ENCODE measurements around the gene GPT2.
A peak's percentile ranks its signal among the peaks of the same experiment; 100 is the strongest.

The GPT2 gene

GRCh38 chr16:46883690-46884512 is at the start of gene GPT2:
TSS of gene GPT2 (plus strand) at chr16:46884362. CDS start at chr16:46884716, 354 bp downstream.
- peak; percentile 81 for DNase-seq

DNA sequence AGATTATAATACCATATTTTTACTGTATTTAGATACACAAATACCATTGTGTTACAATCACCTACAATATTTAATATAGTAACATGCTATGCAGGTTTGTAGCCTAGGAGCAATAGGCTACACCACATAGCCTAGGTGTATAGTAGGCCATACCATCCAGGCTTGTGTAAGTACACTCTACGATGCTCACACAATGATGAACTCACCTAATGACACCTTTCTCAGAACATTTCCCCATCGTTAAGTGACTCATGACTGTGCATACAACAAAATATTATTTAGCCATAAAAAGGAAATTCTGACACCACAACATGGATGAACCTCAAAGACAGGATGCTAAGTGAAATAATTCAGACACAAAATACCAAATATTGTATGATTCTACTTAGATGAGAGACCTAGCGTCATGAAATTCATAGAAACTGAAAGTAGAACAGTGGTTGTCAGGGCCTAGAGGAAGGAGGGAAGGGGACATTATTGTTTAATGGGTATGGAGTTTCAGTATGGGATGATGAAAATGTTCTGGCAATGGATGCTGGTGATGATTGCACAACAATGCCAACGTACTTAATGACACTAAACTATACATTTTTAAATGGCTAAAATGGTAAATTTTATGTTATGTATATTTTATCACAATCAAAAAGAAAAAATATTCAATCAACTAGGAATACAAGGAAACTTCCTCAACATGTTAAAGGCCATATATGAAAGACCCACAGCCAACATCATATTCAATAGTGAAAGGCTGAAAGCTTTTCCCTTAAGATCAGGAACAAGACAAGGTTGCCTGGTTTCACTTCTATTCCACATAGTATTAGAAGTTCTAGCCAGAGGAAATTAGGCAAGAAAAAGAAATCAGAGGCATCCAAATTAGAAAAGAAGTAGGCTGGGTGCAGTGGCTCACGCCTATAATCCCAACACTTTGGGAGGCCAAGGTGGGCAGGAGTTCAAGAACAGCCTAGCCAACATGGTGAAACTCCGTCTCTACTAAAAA is 47.3 kb upstream of the GPT2 start:
- no peak for DNase-seq

GRCh38 chr16:46839986-46840443 is 44.1 kb upstream of the GPT2 start:
- no peak for DNase-seq

DNA sequence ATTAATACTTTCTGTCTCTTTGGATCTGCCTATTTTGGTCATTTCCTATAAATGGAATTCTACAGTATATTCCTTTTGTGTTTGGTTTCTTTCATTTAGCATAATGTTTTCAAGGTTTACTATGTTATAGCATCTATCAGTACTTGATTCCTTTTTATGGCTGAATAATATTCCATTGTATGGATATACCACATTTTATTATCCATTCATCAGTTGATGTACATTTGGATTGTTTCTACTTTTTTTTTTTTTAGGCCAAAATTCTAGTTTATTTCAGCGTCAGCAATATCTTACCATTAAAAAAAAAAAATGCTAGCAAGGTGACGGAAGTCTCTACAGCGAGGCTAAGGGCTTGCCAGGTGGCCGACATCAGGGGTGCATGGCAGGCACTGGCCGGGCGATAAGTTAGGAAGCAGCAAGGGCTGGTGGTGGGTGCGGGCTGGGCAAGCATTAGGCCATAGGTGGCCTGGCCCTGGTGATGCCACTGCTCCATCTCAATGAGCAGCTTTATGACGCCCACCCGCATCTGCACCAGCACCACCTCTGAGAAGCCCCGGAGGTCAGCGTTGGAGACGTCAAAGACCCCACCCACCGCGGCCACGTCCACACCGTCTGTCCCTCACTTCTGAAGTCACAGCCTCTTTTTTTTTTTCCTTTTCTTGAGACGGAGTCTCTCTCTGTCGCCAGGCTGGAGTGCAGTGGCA is 41.8 kb upstream of the GPT2 start:
- no peak for DNase-seq

GRCh38 chr16:46843898-46844642 is 40.1 kb upstream of the GPT2 start:
- DNase-seq = no peak

- DNase-seq = no peak
Observed at GRCh38 chr16:46844771-46845170, 39.4 kb upstream of the GPT2 start.

DNA sequence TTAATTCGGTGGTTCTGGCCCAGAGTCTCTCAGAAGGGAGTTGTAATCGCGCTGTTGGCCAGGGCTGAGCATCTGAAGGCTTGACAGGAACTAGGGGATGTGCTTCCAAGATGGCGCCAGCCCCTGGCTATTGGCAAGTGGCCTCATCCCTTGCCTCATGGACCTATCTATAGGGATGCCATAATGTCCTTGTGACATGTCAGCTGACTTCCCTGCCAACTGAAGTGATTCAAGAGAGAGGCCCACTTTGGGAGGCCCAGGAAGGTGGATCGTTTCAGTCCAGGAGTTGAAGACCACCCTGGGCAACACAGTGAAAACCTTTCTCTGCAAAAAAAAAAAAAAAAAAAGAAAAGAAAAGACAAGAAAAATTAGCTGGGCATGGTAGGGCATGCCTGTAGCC is 38.2 kb upstream of the GPT2 start:
- no peak for DNase-seq

DNA sequence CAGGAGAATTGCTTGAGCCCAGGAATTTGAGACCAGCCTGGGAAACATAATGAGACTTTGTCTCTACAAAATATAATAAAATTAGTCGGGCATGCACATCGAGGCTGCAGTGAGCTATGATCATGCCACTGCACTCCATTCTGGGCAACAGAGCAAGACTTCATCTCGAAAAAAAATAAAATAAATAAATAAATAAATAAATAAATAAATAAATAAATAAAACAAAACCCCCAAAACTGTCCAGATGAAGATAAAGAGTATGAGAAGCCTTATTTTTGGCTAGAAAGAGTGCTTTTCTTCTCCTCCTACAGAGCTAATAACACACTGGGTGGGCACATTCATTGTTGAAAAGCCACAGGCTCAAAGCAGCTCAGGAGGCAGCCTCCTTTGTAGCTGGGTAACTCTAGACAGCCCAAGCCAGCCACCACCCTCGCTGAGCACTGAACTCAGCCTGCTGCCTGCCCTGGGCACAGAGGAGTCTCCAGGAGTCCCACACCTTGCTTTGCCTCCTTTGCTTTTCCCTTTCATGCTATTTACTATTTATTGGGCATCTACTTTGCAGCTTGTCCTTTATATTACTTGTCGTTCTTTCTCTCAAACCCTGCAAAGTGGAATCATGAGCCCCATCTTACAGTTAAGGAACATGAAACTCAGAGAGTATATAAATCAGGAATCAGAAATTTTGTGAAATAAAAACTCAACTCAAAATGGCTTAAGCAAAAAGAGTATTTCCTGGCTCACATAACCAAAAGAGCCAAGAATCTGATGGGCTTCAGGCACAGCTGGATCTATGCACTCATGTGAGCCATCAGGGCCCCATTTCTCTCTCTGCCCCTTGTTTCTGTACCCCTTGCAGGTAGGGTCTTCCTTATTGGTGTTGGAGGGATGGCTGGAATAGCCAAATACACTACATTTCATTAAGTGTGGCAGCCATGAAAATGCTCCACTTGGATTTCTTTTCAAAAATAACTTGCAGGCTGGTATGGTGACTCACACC is 35.1 kb upstream of the GPT2 start:
- DNase-seq = no peak

- no peak for DNase-seq
Observed at GRCh38 chr16:46850619-46851555, 33.3 kb upstream of the GPT2 start.

GRCh38 chr16:46852130-46852529 is 32.0 kb upstream of the GPT2 start:
- DNase-seq = no peak

- peak; percentile 56 for DNase-seq
Observed at GRCh38 chr16:46853713-46854443, 30.3 kb upstream of the GPT2 start.

- DNase-seq = no peak
Observed at GRCh38 chr16:46854846-46855245, 29.3 kb upstream of the GPT2 start.

- no peak for DNase-seq
Observed at GRCh38 chr16:46855389-46855788, 28.8 kb upstream of the GPT2 start.

- DNase-seq = no peak
Observed at GRCh38 chr16:46857368-46857945, 26.7 kb upstream of the GPT2 start.

DNA sequence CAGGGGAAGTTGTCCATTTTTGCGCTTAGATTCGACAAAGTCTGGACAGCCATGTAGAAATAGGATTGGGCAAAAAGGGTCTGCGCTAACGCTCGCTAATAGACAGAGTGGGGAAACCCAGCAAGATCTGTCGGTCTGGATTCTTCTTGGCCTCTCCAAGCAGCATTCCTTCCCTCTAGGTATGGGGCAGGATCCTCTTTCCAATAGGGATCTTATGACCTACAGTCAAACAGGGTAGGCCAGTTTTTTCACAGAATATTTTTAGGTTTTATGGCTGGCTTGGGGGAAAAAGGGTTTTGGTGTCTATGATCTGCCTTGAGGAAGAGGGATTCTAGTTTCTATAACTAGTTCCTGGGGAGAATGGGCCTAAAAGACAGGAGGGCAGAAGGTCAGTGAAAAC is 26.0 kb upstream of the GPT2 start:
- no peak for DNase-seq

GRCh38 chr16:46859719-46860152 is 24.4 kb upstream of the GPT2 start:
- peak; percentile 8 for DNase-seq

- DNase-seq = no peak
Observed at GRCh38 chr16:46862555-46863447, 21.4 kb upstream of the GPT2 start.

All from stimulated activated CD4-positive, alpha-beta T cell treated with anti-CD3 and anti-CD28 coated beads, Interleukin-12 subunit alpha, Interleukin-12 subunit beta, amount 100 ng/mL, for 4 hours (primary cell).